HG03039 (cell line): ENCODE data around the gene DPF1.

ENCODE experiments used
- ATAC-seq: cut with Tn5 transposase; IDR thresholded peaks from one replicate; pipeline ENCODE4 v1.9.1; 2021; ENCODE audit warnings: mild to moderate bottlenecking, moderate library complexity; ENCODE audit not compliant: unreplicated experiment

DPF1 gene

GRCh38 chr19:38168637-38169036 lies 55.4 kb downstream of the DPF1 start:
- no peak for ATAC-seq

- ATAC-seq: no peak
Measured at GRCh38 chr19:38165335-38165734, 58.7 kb downstream of the DPF1 start.

- ATAC-seq: no peak
Measured at GRCh38 chr19:38164526-38164925, 59.5 kb downstream of the DPF1 start.

GRCh38 chr19:38163419-38164290 lies 60.4 kb downstream of the DPF1 start:
- ATAC-seq: no peak

GRCh38 chr19:38162632-38163031 lies 61.4 kb downstream of the DPF1 start:
- no peak for ATAC-seq

GRCh38 chr19:38162094-38162493 lies 61.9 kb downstream of the DPF1 start:
- no peak for ATAC-seq
